A673 (cell line): ENCODE data around the gene NRDE2.

Source experiments
- EZH2 ChIP-seq: fragments of 200-600 bp; sonication (generic); IDR thresholded peaks from 2 replicates; pipeline ENCODE4 v1.6.1; 2017; ENCODE audit warnings: borderline replicate concordance, low read depth, mild to moderate bottlenecking, mixed read lengths, antibody characterized with exemption, low read length; ENCODE audit not compliant: poor library complexity, severe bottlenecking
- TF ChIP-seq, protein P1 (sequence below): fragments of 300-800, 200-600 bp; sonication (generic); conservative IDR thresholded peaks from 2 replicates; pipeline ENCODE4 v1.5.1; 2017; ENCODE audit warnings: low read depth, mild to moderate bottlenecking, antibody characterized with exemption, low read length, moderate library complexity, mixed read lengths

DNA sequence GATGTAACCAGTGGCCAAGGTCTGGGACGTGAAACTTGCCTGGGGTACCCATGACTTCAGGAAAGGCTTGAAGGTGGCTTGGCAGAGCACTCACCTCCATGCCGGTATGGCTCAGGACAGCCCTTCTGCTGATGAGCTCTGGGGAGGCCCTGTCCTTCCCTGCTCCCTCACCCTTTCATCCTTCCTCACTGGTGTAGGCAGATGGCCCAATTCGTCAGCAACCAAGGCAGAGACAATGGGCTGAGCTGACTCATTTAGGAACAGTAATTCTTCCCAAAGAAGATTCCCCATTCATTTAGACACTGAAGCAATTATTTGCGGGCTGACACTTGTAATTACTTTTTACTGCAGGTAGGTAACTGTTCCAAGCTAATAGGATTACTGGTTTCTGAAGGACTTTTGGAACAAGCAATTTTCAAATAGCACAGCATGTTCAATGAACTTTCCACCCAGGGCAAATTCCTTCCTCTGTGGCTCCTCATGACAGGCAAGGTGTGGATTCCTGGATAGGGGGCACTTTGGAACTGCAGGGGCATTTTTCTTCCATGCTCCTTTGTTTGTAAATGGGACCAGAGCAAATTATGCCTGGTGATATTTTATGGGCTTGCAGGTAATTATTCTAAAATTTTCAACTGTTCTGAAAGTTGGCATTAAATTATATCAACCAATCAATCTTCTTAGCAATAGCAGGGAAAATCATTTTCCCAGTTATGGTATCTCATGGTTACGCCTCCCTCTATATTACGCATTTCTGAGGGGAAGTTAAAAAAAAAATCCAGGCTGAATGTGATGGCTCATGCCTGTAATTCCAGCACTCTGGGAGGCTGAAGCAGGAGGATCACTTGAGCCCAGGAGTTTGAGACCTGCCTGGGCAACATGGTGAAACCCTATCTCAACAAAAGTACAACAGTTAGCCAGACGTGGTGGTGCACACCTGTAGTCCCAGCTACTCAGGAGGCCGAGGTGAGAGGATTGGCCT, 24.1 kb upstream of the NRDE2 start:
- TF ChIP-seq, protein P1, sequence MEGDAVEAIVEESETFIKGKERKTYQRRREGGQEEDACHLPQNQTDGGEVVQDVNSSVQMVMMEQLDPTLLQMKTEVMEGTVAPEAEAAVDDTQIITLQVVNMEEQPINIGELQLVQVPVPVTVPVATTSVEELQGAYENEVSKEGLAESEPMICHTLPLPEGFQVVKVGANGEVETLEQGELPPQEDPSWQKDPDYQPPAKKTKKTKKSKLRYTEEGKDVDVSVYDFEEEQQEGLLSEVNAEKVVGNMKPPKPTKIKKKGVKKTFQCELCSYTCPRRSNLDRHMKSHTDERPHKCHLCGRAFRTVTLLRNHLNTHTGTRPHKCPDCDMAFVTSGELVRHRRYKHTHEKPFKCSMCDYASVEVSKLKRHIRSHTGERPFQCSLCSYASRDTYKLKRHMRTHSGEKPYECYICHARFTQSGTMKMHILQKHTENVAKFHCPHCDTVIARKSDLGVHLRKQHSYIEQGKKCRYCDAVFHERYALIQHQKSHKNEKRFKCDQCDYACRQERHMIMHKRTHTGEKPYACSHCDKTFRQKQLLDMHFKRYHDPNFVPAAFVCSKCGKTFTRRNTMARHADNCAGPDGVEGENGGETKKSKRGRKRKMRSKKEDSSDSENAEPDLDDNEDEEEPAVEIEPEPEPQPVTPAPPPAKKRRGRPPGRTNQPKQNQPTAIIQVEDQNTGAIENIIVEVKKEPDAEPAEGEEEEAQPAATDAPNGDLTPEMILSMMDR: no peak
- no peak for TF ChIP-seq EZH2
